Esophagus muscularis mucosa (tissue), 3 donors: ENCODE measurements around the gene SPATA12.

ENCODE experiments used
- POLR2A ChIP-seq: fragments of 450-650 bp; IDR thresholded peaks from one replicate; pipeline ENCODE4 v1.6.1; 2017; ENCODE audit warnings: antibody characterized with exemption, moderate library complexity, mild to moderate bottlenecking, low read depth
- TF ChIP-seq, protein P1 (sequence below), 3 experiments: fragments of 200-600 bp in 2 of 3; fragments of 450-650 bp in 1 of 3; sonication (generic) in 2 of 3; IDR thresholded peaks; one replicate each; pipeline ENCODE4 v1.5.1; 2017 to 2019; ENCODE audit warnings: antibody characterized with exemption in 3 of 3, mild to moderate bottlenecking in 2 of 3, moderate library complexity in 1 of 3

GRCh38 chr3:57116501-57116900, 56.0 kb downstream of the SPATA12 start:
- TF ChIP-seq, protein P1, sequence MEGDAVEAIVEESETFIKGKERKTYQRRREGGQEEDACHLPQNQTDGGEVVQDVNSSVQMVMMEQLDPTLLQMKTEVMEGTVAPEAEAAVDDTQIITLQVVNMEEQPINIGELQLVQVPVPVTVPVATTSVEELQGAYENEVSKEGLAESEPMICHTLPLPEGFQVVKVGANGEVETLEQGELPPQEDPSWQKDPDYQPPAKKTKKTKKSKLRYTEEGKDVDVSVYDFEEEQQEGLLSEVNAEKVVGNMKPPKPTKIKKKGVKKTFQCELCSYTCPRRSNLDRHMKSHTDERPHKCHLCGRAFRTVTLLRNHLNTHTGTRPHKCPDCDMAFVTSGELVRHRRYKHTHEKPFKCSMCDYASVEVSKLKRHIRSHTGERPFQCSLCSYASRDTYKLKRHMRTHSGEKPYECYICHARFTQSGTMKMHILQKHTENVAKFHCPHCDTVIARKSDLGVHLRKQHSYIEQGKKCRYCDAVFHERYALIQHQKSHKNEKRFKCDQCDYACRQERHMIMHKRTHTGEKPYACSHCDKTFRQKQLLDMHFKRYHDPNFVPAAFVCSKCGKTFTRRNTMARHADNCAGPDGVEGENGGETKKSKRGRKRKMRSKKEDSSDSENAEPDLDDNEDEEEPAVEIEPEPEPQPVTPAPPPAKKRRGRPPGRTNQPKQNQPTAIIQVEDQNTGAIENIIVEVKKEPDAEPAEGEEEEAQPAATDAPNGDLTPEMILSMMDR (IDR thresholded peaks at IDR 0.05) = no peak
- TF ChIP-seq POLR2A = no peak
